Endothelial cell of umbilical vein (primary cell): Measurements from ENCODE around the gene CARMIL3. TPM values are rescaled to one million over a fixed set of nuclear protein-coding genes. Genes with fewer than 3 reads are reported as not detected.
"Not testable (repeated sequence)": the region's sequence is repeated elsewhere in the genome, so short reads cannot be mapped to it uniquely, and the experiment has no call there.

Source experiments
- BruUV-seq: library from RNA; stranded (reverse); fragments of 400-500 nt; replicated peaks from 2 replicates; lab custom pipeline; 2021; lab: Mats Ljungman, UMichigan
- CTCF ChIA-PET: fragments of 300-600, 350-600 bp; sonication (Branson Sonifier 250); formaldehyde crosslinking; loops from one replicate; lab custom pipeline; 2021; ENCODE audit warnings: antibody characterized with exemption, inconsistent platforms; lab: Charles Lee
- POLR2A ChIA-PET: fragments of 300-600, 350-600 bp; sonication (Branson Sonifier 250); formaldehyde crosslinking; loops from one replicate; lab custom pipeline; 2021; ENCODE audit warnings: antibody characterized with exemption, inconsistent platforms; lab: Charles Lee
- DNase-seq: peaks from one replicate; pipeline ENCODE4 v3.0.0-alpha.2; 2011; ENCODE audit warnings: low read depth, low spot score
- FAIRE-seq: peaks from 2 replicates; lab custom pipeline; 2011; peaks lifted over from hg19 to GRCh38; lab: Jason Lieb, UNC
- H2AFZ ChIP-seq: 2 replicates; pipeline ENCODE4 v1.6.0; 2012; ENCODE audit warnings: low read depth, low read length, control low read depth, inconsistent platforms
- H3K27ac ChIP-seq: 2 replicates; pipeline ENCODE4 v1.5.1; 2011; ENCODE audit warnings: low read depth, mild to moderate bottlenecking, control low read depth, low read length, moderate library complexity; ENCODE audit not compliant: insufficient read depth
- H3K27me3 ChIP-seq, 2 experiments: 2 replicates each; pipeline versions ENCODE4 v1.6.0 to v1.6.1; 2011; ENCODE audit warnings: low read length in 2 of 2, mixed read lengths in 1 of 2; ENCODE audit not compliant: control insufficient read depth in 2 of 2, insufficient read depth in 2 of 2
- H3K36me3 ChIP-seq, 2 experiments: 2 replicates in 1 of 2; 3 replicates in 1 of 2; pipeline ENCODE4 v1.5.1; 2011; ENCODE audit warnings: low read length in 2 of 2, mild to moderate bottlenecking in 1 of 2, moderate library complexity in 1 of 2; ENCODE audit not compliant: control insufficient read depth in 2 of 2, insufficient read depth in 2 of 2; ENCODE audit errors: extremely low read depth in 1 of 2
- H3K4me1 ChIP-seq: 3 replicates; pipeline ENCODE4 v1.5.1; 2011; ENCODE audit warnings: mild to moderate bottlenecking, low read length; ENCODE audit not compliant: control insufficient read depth, insufficient read depth; ENCODE audit errors: extremely low read depth
- H3K4me2 ChIP-seq: 2 replicates; pipeline ENCODE4 v1.6.1; 2011; ENCODE audit warnings: low read length, control low read depth, mixed read lengths; ENCODE audit not compliant: insufficient read depth
- H3K4me3 ChIP-seq, 3 experiments: fragments of 200-600 bp in 1 of 3; sonication (generic), shearing (Covaris generic) in 1 of 3; replicated peaks in 1 of 3; 2 replicates each; pipeline ENCODE4 v1.5.1; 2011 to 2016; ENCODE audit warnings: control low read depth in 3 of 3, low read length in 3 of 3, mild to moderate bottlenecking in 2 of 3, inconsistent platforms in 1 of 3, low read depth in 1 of 3, moderate library complexity in 1 of 3; ENCODE audit not compliant: insufficient read depth in 1 of 3
- H3K79me2 ChIP-seq: 2 replicates; pipeline ENCODE4 v1.6.0; 2012; ENCODE audit warnings: low read length, inconsistent platforms; ENCODE audit not compliant: control insufficient read depth, insufficient read depth
- H3K9ac ChIP-seq: replicated peaks from 2 replicates; pipeline ENCODE3; 2011; ENCODE audit warnings: low read length, control low read depth; ENCODE audit not compliant: insufficient read depth; ENCODE audit errors: extremely low read depth
- H3K9me1 ChIP-seq: replicated peaks from 3 replicates; pipeline ENCODE4 v1.6.0; 2011; ENCODE audit warnings: mild to moderate bottlenecking, low read length; ENCODE audit not compliant: control insufficient read depth, insufficient read depth; ENCODE audit errors: extremely low read depth
- H3K9me3 ChIP-seq: replicated peaks from 2 replicates; pipeline ENCODE4 v1.5.1; 2012; ENCODE audit warnings: low read length, inconsistent platforms; ENCODE audit not compliant: control insufficient read depth, insufficient read depth
- H4K20me1 ChIP-seq: replicated peaks from 2 replicates; pipeline ENCODE3; 2011; ENCODE audit warnings: mild to moderate bottlenecking, low read length; ENCODE audit not compliant: control insufficient read depth, insufficient read depth; ENCODE audit errors: extremely low read depth
- CTCF ChIP-seq, 2 donors: IDR thresholded peaks; 1 replicate in 1 of 2; 2 replicates in 1 of 2; pipeline ENCODE4 v1.5.1; 2011; ENCODE audit warnings: low read length in 2 of 2, mild to moderate bottlenecking in 2 of 2, moderate library complexity in 2 of 2, control low read depth in 1 of 2, inconsistent platforms in 1 of 2, low read depth in 1 of 2; ENCODE audit not compliant: insufficient read depth in 1 of 2; ENCODE audit errors: extremely low read depth in 1 of 2
- EZH2 ChIP-seq: IDR thresholded peaks from 2 replicates; pipeline ENCODE4 v1.6.1; 2012; ENCODE audit warnings: borderline replicate concordance, low read depth, mild to moderate bottlenecking, moderate library complexity, low read length, inconsistent platforms; ENCODE audit not compliant: severe bottlenecking
- FOS ChIP-seq: IDR thresholded peaks from 2 replicates; pipeline ENCODE4 v1.6.1; 2011; ENCODE audit warnings: mild to moderate bottlenecking, low read length, moderate library complexity, borderline replicate concordance; ENCODE audit not compliant: insufficient read depth
- GATA2 ChIP-seq: IDR thresholded peaks from 2 replicates; pipeline ENCODE4 v1.7.0; 2011; ENCODE audit warnings: low read depth, mild to moderate bottlenecking, moderate library complexity, mixed read lengths, low read length; ENCODE audit not compliant: insufficient read length, insufficient read depth
- JUN ChIP-seq: IDR thresholded peaks from 2 replicates; pipeline ENCODE4 v1.6.1; 2011; ENCODE audit warnings: borderline replicate concordance, low read depth; ENCODE audit not compliant: insufficient read length, insufficient read depth
- MYC ChIP-seq: IDR thresholded peaks from one replicate; pipeline ENCODE4 v1.6.1; 2011; ENCODE audit warnings: mild to moderate bottlenecking, low read depth, low read length
- POLR2A ChIP-seq: IDR thresholded peaks from 2 replicates; pipeline ENCODE4 v1.6.1; 2012; ENCODE audit warnings: low read depth, mild to moderate bottlenecking, control low read depth, low read length
- POLR2AphosphoS5 ChIP-seq: IDR thresholded peaks from 2 replicates; pipeline ENCODE4 v1.6.1; 2012; ENCODE audit warnings: low read depth, mild to moderate bottlenecking, control low read depth, low read length, moderate library complexity; ENCODE audit not compliant: insufficient read depth
- dilution Hi-C: fragments of 300-500 bp; cut with MboI; formaldehyde crosslinking; loops from one replicate; pipeline ENCODE4 v1.15.0; 2019; ENCODE audit warnings: low sequenced_read_pairs; ENCODE audit not compliant: extremely low pct_ligation_motif_present
- intact Hi-C: fragments of 100-400 bp; cut with micrococcal nuclease; formaldehyde crosslinking; loops from one replicate; pipeline ENCODE4 v1.10.0; 2022
- polyA plus RNA-seq, 4 experiments: library from polyadenylated mRNA; depleted of rRNA in 3 of 4; stranded (reverse) in 3 of 4; unstranded in 1 of 4; fragments of >200 nt; gene quantifications; 2 replicates each; pipeline versions ENCODE4 v1.2.1 to v1.2.3, GENCODE V29; 2011 to 2012; ENCODE audit warnings: missing spikeins in 1 of 4
- total RNA-seq: library from RNA; stranded (reverse); gene quantifications from 2 replicates; pipeline ENCODE4 v1.2.3, GENCODE V29; 2021
- TF ChIP-seq, protein P1 (sequence below): IDR thresholded peaks from 2 replicates; pipeline ENCODE4 v1.6.1; 2011; ENCODE audit not compliant: insufficient read depth, insufficient read length

Gene CARMIL3
- total and polyA plus RNA-seq, 2 donors (not counting 3 experiments of a cell fraction or from before 2014, with no cell fraction given): 0.03 TPM; not detected in 1

DNA sequence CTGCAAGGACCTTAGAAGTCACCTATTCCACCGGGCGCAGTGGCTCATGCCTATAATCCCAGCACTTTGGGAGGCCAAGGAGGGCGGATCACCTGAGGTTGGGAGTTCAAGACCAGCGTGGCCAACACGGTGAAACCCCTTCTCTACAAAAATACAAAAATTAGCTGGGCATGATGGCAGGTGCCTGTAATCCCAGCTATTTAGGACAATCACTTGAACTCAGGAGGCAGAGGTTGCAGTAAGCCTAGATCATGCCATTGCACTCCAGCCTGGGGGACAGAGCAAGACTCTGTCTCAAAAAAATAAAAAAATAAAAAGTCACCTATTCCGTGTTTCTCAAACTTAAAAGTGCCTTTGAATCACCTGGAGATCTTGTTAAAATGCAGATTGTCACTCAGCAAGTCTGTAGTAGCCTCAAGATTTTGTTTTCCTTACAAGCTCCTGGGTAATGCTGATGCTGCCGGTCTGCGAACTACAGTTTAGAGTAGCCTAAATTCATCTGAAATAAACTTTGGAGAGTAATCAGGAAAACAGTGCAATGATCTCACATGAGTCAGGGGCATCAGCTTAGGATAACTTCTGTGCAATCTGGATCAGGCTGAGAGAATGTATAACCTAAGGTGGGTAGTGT, 53.9 kb downstream of the CARMIL3 start:
- POLR2A ChIA-PET: interaction anchor here (1.2 kb wide), 1 partner anchor 9 kb away, joined by 4 read pairs; the partner anchor contains the start of genes DCAF11 and NRL
- CTCF ChIA-PET: interaction anchor here (1.3 to 11.7 kb wide), 6 partner anchors 9 to 54 kb away, joined by 3 to 420 read pairs (median 6); partner anchors contain the start of genes CARMIL3, DCAF11 and NRL
- H3K36me3 ChIP-seq: not testable (repeated sequence)

DNA sequence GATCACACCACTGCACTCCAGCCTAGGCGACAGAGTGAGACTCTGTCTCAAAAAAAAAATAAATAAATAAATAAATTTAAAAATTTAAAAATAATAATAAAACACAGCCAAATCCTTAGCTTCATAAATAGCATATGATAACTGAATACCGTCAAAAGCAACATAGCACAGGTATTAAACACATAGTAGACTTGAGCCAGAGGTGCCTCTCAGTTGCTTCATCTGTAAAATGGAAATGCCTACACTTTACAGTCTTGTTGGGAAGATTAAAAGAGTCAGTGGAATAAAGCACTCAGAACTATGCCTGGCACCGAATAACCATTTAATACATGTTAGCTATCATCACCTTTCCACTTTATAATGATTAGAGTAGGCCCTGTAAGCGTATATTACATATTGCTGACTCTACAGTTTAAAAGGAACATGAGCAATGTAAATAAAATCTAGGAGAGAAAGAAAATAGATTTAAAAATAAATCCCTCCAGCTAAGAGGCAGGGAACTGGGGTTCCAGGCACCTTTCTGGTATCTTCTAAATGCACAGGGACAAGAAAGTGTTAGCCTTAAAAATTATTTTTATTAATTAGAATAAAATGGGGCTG, 55.0 kb downstream of the CARMIL3 start:
- H3K36me3 ChIP-seq: no peaks in the 10 kb centered on the region
- no peak overlapping the region for H3K9ac ChIP-seq
- no peak overlapping the region for H3K4me2 ChIP-seq
- H3K79me2 ChIP-seq: no peaks in the 10 kb centered on the region
- no peak for TF ChIP-seq FOS
- TF ChIP-seq, protein P1, sequence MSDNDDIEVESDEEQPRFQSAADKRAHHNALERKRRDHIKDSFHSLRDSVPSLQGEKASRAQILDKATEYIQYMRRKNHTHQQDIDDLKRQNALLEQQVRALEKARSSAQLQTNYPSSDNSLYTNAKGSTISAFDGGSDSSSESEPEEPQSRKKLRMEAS: no peak
- no peak for TF ChIP-seq POLR2AphosphoS5
- TF ChIP-seq EZH2: no peak
- TF ChIP-seq JUN: no peak
- TF ChIP-seq POLR2A: no peak
- TF ChIP-seq MYC: no peak
- TF ChIP-seq CTCF (IDR thresholded peaks at IDR 0.05; ENCODE audit: extremely low read depth in 1 of 2, insufficient read depth in 1 of 2, low read depth in 1 of 2, low read length in 2 of 2): no peak
- TF ChIP-seq GATA2: no peak
- no peak for DNase-seq
- H3K4me3 ChIP-seq: no peak overlapping the region
- H4K20me1 ChIP-seq: no peaks in the 10 kb centered on the region
- CTCF ChIA-PET: interaction anchor here (0.7 to 11.7 kb wide), 9 partner anchors 8 to 190 kb away, joined by 3 to 420 read pairs (median 4); partner anchors contain the start of genes CARMIL3, DCAF11, IRF9 and NRL
- POLR2A ChIA-PET: no interaction called here
- no peak for FAIRE-seq
- intact Hi-C loops (loop anchor here (1.0 kb wide), 1 partner anchor 12 kb away; the partner anchor contains the start of gene PCK2), dilution Hi-C loops (no loop called here)
- no peaks in the 10 kb centered on the region for H3K27me3 ChIP-seq
- no peak overlapping the region for H3K27ac ChIP-seq
- no TSS peak for BruUV-seq
- no peaks in the 10 kb centered on the region for H3K9me1 ChIP-seq
- no peaks in the 10 kb centered on the region for H3K9me3 ChIP-seq
- no peak overlapping the region for H2AFZ ChIP-seq
- H3K4me1 ChIP-seq: peaks cover 16% of the 10 kb centered on the region

More for the DNA sequence above, 53.9 kb downstream of the CARMIL3 start:
- H3K9ac ChIP-seq, H3K9me3 ChIP-seq, H3K9me1 ChIP-seq, BruUV-seq, dilution Hi-C loops, H3K27ac ChIP-seq, H4K20me1 ChIP-seq, H3K27me3 ChIP-seq, H3K4me3 ChIP-seq, DNase-seq, H3K79me2 ChIP-seq, FAIRE-seq: not testable (repeated sequence)
- Histone ChIP-seq H3K4me2 (peak overlapping the region; percentile 20), H3K4me1 (peaks cover 16% of the 10 kb centered on the region), H2AFZ (peak overlapping the region; percentile 17)
- intact Hi-C loops: loop anchor here (1.0 kb wide), 1 partner anchor 11 kb away; the partner anchor contains the start of gene PCK2
